ENCODE data around the gene FREM2.

Gene FREM2

GRCh38 chr13:38688674-38689073 is 1.8 kb downstream of the FREM2 start:
- ATAC-seq, result no peak

- no peak for ATAC-seq
These were observed 3.4 kb downstream of the FREM2 start for GRCh38 chr13:38690231-38690630.

- ATAC-seq, result no peak
These were observed 6.3 kb downstream of the FREM2 start for GRCh38 chr13:38693168-38693567.

- no peak for ATAC-seq
These were observed 6.8 kb downstream of the FREM2 start for GRCh38 chr13:38693641-38694040.

- no peak for ATAC-seq
These were observed 10.3 kb downstream of the FREM2 start for GRCh38 chr13:38697197-38697596.

- no peak for ATAC-seq
These were observed 10.9 kb downstream of the FREM2 start for GRCh38 chr13:38697628-38698333.

- no peak for ATAC-seq
These were observed 13.2 kb downstream of the FREM2 start for GRCh38 chr13:38700051-38700450.

GRCh38 chr13:38702669-38703068 is 15.8 kb downstream of the FREM2 start:
- no peak for ATAC-seq

- ATAC-seq, result no peak
These were observed 16.4 kb downstream of the FREM2 start for GRCh38 chr13:38703255-38703654.

- no peak for ATAC-seq
These were observed 18.5 kb downstream of the FREM2 start for GRCh38 chr13:38705365-38705764.

- no peak for ATAC-seq
These were observed 20.6 kb downstream of the FREM2 start for GRCh38 chr13:38707460-38707859.

- ATAC-seq, result no peak
These were observed 26.2 kb downstream of the FREM2 start for GRCh38 chr13:38713046-38713445.

GRCh38 chr13:38718374-38718773 is 31.5 kb downstream of the FREM2 start:
- ATAC-seq, result no peak

- ATAC-seq, result no peak
These were observed 43.5 kb downstream of the FREM2 start for GRCh38 chr13:38730332-38730731.

GRCh38 chr13:38733146-38733545 is 46.3 kb downstream of the FREM2 start:
- ATAC-seq, result no peak

- ATAC-seq, result no peak
These were observed 49.0 kb downstream of the FREM2 start for GRCh38 chr13:38735665-38736440.

- ATAC-seq, result no peak
These were observed 56.6 kb downstream of the FREM2 start for GRCh38 chr13:38743466-38743865.

GRCh38 chr13:38752686-38753085 is 65.8 kb downstream of the FREM2 start:
- ATAC-seq, result no peak

- no peak for ATAC-seq
These were observed 67.0 kb downstream of the FREM2 start for GRCh38 chr13:38753878-38754277.

- ATAC-seq, result no peak
These were observed 68.9 kb downstream of the FREM2 start for GRCh38 chr13:38755793-38756192.

- no peak for ATAC-seq
These were observed 71.4 kb downstream of the FREM2 start for GRCh38 chr13:38758277-38758676.

- ATAC-seq, result no peak
These were observed 72.5 kb downstream of the FREM2 start for GRCh38 chr13:38759390-38759789.

GRCh38 chr13:38763446-38764381 is 76.8 kb downstream of the FREM2 start:
- no peak for ATAC-seq

All from activated CD4-positive, CD25-positive, alpha-beta regulatory T cell treated with anti-CD3 and anti-CD28 coated beads, Interleukin-2, amount 50 U/mL, for 24 hours (primary cell).